ENCODE measurements around the gene LRRN3.

Gene LRRN3

DNA sequence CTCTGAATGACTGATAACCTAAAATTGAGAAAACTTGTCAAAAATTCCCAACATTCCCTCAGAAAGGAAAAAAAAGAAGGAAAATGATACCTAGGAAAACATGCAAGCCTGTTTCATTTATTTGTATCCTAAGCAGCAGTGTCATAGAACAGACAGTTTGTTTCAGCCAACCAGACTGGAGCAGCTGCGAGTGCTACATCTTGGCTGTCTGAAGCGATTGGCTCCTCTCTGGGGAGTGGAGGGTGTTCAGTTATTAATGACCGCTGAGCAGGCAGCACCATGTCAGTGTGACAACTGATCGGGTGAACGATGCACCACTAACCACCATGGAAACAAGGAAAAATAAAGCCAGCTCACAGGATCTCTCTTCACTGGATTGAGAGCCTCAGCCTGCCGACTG is at the start of gene LRRN3:
Gene LRRN3, plus strand, starts transcription at position 282 of the 400 bp plus-strand sequence. CDS start 31,646 bp downstream, outside the sequence.
- DNase-seq (ENCODE audit: low read depth): no peak
- TF ChIP-seq, protein P1, sequence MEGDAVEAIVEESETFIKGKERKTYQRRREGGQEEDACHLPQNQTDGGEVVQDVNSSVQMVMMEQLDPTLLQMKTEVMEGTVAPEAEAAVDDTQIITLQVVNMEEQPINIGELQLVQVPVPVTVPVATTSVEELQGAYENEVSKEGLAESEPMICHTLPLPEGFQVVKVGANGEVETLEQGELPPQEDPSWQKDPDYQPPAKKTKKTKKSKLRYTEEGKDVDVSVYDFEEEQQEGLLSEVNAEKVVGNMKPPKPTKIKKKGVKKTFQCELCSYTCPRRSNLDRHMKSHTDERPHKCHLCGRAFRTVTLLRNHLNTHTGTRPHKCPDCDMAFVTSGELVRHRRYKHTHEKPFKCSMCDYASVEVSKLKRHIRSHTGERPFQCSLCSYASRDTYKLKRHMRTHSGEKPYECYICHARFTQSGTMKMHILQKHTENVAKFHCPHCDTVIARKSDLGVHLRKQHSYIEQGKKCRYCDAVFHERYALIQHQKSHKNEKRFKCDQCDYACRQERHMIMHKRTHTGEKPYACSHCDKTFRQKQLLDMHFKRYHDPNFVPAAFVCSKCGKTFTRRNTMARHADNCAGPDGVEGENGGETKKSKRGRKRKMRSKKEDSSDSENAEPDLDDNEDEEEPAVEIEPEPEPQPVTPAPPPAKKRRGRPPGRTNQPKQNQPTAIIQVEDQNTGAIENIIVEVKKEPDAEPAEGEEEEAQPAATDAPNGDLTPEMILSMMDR (IDR thresholded peaks at IDR 0.05; ENCODE audit: insufficient read depth, low read depth, low read length, missing control alignments): no peak
- no peak within 1 kb of the TSS for H3K4me3 ChIP-seq (ENCODE audit: low read depth, low read length)

DNA sequence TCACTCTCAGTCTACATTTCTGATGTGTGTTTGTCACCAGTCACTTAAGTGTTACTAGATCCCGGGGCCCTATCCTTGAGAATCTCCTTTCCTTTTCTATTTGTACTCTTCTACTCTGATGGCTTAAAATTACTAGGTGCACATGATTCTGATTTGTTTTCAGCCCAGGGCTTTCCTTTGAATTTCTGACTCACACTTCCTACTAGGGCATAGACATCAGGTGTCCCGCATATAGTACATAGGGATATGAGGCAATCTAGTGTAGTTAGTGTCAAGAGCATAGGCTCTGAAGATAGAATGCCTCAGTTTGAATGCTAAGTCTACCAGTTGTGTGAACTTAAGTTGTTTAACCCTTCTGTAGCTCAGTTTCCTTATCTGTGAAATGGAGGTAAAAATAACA is 49.4 kb upstream of the LRRN3 start:
- TF ChIP-seq, protein P1 (IDR thresholded peaks at IDR 0.05; ENCODE audit: insufficient read depth, low read depth, low read length, missing control alignments): no peak
- DNase-seq (ENCODE audit: low read depth): no peak
- no peak overlapping the region for H3K4me3 ChIP-seq (ENCODE audit: low read depth, low read length)

DNA sequence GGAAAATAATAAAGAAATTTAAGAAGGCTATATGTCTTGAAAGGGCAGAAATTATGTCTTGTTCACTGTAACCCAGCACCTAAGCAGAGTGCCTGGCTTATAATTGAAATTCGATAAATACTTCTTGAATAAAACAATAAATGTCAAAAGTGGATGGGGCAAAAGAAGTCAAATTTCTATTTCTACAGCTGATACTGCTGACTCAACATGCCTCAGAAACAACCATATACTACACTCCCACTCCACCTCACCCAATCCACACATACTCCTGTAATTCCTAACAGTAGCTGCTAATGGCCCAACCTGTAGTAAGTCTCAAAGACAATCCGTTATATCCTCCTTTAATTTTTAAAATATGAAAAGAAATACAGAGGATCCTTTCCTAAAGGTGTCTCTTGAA is 48.1 kb upstream of the LRRN3 start:
- no peak for DNase-seq (ENCODE audit: low read depth)
- H3K4me3 ChIP-seq (ENCODE audit: low read depth, low read length): no peak overlapping the region
- TF ChIP-seq, protein P1 (IDR thresholded peaks at IDR 0.05; ENCODE audit: insufficient read depth, low read depth, low read length, missing control alignments): no peak

DNA sequence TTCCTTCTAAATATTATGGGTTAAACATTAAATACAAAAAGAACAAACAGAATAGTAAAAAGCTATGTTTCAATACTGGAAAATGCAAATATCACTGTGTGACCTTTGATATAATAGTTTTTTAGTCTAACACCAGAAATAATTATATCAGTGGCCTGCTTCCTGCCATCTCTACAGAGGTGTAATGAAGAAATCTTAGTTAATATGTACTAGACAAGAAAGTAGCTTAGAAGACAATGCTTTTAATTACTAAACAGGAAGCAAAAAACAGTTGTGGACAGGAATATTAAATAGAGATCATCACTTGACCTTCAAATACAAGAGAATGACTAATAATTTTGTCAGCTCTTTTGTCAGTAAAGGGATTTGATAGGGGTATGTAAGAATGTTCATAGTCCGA is 47.4 kb upstream of the LRRN3 start:
- DNase-seq (ENCODE audit: low read depth): no peak
- TF ChIP-seq, protein P1 (IDR thresholded peaks at IDR 0.05; ENCODE audit: insufficient read depth, low read depth, low read length, missing control alignments): no peak

DNA sequence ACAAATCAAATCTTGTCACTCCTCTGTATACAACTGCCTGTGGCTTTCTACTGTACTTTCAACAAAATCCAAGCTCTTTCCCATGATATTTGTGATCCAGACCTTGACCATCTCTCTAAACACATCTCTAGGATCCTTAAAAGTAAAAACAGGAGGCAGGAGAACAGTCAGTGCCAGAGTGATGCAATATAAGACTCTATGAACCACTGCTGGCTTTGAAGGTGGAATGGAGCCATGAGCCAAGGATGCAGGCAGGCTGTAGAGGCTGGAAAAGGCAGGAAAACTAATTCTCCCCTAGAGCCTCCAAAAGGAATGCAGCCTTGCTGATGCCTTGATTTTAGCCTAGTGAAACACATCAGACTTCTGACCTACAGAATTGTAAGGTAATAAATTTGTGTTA is 45.5 kb upstream of the LRRN3 start:
- TF ChIP-seq, protein P1 (IDR thresholded peaks at IDR 0.05; ENCODE audit: insufficient read depth, low read depth, low read length, missing control alignments): no peak

More for the DNA sequence above, 47.4 kb upstream of the LRRN3 start:
- H3K4me3 ChIP-seq (ENCODE audit: low read depth, low read length): no peak overlapping the region

DNA sequence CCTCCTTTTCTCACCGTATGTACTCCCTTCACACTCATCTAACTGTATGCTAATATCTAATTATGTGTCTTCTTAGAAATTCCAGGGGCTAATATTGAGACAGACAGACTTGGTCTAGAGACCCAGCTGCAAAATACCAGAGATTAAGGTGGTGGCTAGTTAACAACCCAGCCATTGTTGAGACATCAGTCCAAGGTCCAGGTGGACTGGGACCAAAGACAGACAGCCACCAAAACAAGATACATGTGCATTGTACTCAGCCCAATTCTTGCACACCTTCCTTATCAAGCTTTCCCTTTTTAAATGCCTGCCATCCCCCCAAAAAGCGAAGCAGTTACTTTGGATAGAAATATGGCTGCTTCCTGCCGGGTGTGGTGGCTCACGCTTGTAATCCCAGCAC is 43.3 kb upstream of the LRRN3 start:
- no peak overlapping the region for H3K4me3 ChIP-seq (ENCODE audit: low read depth, low read length)
- DNase-seq (ENCODE audit: low read depth): no peak
- TF ChIP-seq, protein P1 (IDR thresholded peaks at IDR 0.05; ENCODE audit: insufficient read depth, low read depth, low read length, missing control alignments): no peak

More for the DNA sequence above, 45.5 kb upstream of the LRRN3 start:
- DNase-seq (ENCODE audit: low read depth): no peak
- H3K4me3 ChIP-seq (ENCODE audit: low read depth, low read length): no peak overlapping the region

DNA sequence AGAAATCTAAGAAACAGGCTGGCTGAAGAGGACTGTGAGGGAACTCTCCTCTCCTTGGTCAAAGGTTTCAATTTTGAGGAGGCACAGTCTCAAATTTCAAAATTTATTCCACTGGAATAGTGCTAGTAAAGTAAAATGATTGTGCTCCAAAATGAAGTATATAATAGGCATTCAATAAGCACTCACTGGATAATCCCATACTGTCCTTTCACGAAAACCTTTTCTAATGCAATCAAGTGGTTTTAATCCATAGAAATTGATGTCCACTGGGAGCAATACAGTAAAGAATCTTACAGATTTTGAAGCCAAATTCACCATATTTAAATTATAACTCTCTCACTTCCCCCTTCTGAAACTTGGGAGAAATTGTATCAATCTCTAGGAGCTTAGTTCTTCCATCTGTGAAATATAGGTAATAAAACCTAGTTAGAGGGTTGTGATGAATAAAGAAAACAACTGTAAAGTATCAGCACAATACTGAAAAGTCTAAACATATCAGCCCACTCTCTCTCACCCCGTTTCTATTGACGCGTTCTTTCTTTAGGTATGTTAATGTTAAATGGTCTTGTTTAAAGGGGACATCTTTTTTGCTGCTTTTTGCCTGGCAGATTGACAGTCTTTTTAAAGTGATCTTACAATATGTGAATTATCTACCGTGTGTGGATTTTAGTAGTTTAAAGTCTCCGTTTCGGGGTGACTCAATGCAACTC is 40.8 kb upstream of the LRRN3 start:
- TF ChIP-seq, protein P1 (IDR thresholded peaks at IDR 0.05; ENCODE audit: insufficient read depth, low read depth, low read length, missing control alignments): no peak
- no peak overlapping the region for H3K4me3 ChIP-seq (ENCODE audit: low read depth, low read length)
- DNase-seq (ENCODE audit: low read depth): no peak

Data from GM12865 (cell line).